HFFc6 (cell line): ENCODE measurements around the gene ADCY2. TPM values are rescaled to one million over a fixed set of nuclear protein-coding genes. Genes with fewer than 3 reads are reported as not detected.

Experiments used
- DNase-seq: peaks from one replicate; pipeline ENCODE4 v3.0.0-alpha.2; 2018
- H3K27ac Mint-ChIP-seq: 2 replicates; pipeline ENCODE4 v1.8.0; 2020; ENCODE audit warnings: mild to moderate bottlenecking, mixed read lengths
- H3K27me3 Mint-ChIP-seq: 2 replicates; pipeline ENCODE4 v1.8.0; 2021; ENCODE audit warnings: mild to moderate bottlenecking, moderate library complexity, mixed read lengths; ENCODE audit not compliant: insufficient read depth
- H3K36me3 Mint-ChIP-seq: 2 replicates; pipeline ENCODE4 v1.8.0; 2021; ENCODE audit warnings: low read depth, mixed read lengths
- H3K4me1 Mint-ChIP-seq: 2 replicates; pipeline ENCODE4 v1.8.0; 2020; ENCODE audit warnings: low read depth, mixed read lengths
- H3K4me3 Mint-ChIP-seq: 2 replicates; pipeline ENCODE4 v1.8.0; 2020; ENCODE audit warnings: mild to moderate bottlenecking, moderate library complexity, mixed read lengths
- H3K9me3 Mint-ChIP-seq: 2 replicates; pipeline ENCODE4 v1.8.0; 2020; ENCODE audit warnings: mild to moderate bottlenecking, mixed read lengths
- total RNA-seq, 6 experiments: library from RNA; stranded (reverse); fragmentation: NEBNext Ultra II Directional; extraction: Animal tissue kit (Norgen Biotek cat#: 25700); gene quantifications; 2 replicates in 1 of 6; 3 replicates in 5 of 6; pipeline ENCODE4 v1.2.3, GENCODE V29; 2021
- TF ChIP-seq, protein P1 (sequence below): fragments of 200-600 bp; sonication (generic); IDR thresholded peaks from 2 replicates; pipeline ENCODE4 v1.5.0; 2021; ENCODE audit warnings: antibody characterized with exemption, mild to moderate bottlenecking

The ADCY2 gene
- total RNA-seq, 6 experiments from 2014 or later: not detected

GRCh38 chr5:7586480-7586879, 190.5 kb downstream of the ADCY2 start:
- Mint-ChIP-seq H3K27me3 (no peaks in the 10 kb centered on the region), H3K9me3 (peaks cover 40% of the 10 kb centered on the region), H3K4me3 (no peak overlapping the region), H3K27ac (no peak overlapping the region), H3K4me1 (no peaks in the 10 kb centered on the region), H3K36me3 (no peaks in the 10 kb centered on the region)
- TF ChIP-seq, protein P1, sequence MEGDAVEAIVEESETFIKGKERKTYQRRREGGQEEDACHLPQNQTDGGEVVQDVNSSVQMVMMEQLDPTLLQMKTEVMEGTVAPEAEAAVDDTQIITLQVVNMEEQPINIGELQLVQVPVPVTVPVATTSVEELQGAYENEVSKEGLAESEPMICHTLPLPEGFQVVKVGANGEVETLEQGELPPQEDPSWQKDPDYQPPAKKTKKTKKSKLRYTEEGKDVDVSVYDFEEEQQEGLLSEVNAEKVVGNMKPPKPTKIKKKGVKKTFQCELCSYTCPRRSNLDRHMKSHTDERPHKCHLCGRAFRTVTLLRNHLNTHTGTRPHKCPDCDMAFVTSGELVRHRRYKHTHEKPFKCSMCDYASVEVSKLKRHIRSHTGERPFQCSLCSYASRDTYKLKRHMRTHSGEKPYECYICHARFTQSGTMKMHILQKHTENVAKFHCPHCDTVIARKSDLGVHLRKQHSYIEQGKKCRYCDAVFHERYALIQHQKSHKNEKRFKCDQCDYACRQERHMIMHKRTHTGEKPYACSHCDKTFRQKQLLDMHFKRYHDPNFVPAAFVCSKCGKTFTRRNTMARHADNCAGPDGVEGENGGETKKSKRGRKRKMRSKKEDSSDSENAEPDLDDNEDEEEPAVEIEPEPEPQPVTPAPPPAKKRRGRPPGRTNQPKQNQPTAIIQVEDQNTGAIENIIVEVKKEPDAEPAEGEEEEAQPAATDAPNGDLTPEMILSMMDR: no peak
- no peak for DNase-seq

DNA sequence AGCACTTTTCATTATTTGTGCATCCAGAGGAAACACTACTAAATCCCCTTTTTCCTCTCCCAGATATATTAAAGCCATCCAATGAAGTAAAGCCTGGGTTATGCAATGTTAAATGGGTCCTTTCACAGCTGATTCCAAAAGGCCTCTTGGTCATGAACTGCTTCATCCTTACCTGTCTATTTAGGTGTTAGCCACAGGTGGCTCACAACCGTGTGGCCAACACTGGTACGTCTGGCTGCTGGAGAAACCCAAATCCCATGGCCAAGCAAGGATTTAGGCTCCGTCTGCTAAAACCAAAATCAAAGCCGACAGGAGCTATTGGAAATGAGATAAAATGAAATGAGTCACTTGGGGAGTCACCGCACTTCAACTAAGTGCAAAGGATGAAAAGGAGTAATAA, 193.9 kb downstream of the ADCY2 start:
- no peaks in the 10 kb centered on the region; the same call in 1 of the 2 replicates for H3K27me3 Mint-ChIP-seq
- H3K27ac Mint-ChIP-seq: no peak overlapping the region
- H3K9me3 Mint-ChIP-seq: peaks cover 43% of the 10 kb centered on the region
- H3K4me1 Mint-ChIP-seq: no peaks in the 10 kb centered on the region
- no peak for DNase-seq
- H3K4me3 Mint-ChIP-seq: no peak overlapping the region
- no peaks in the 10 kb centered on the region; the same call in 1 of the 2 replicates for H3K36me3 Mint-ChIP-seq
- TF ChIP-seq, protein P1: no peak

GRCh38 chr5:7592910-7593309, 197.0 kb downstream of the ADCY2 start:
- H3K27ac Mint-ChIP-seq: no peak overlapping the region
- no peak for DNase-seq
- no peaks in the 10 kb centered on the region for H3K4me1 Mint-ChIP-seq
- H3K4me3 Mint-ChIP-seq: no peak overlapping the region
- H3K36me3 Mint-ChIP-seq: no peaks in the 10 kb centered on the region; the same call in 1 of the 2 replicates
- H3K9me3 Mint-ChIP-seq: peaks cover 36% of the 10 kb centered on the region
- TF ChIP-seq, protein P1: peak; percentile 8; the same call in 1 of the 2 replicates
- H3K27me3 Mint-ChIP-seq: no peaks in the 10 kb centered on the region; the same call in 1 of the 2 replicates

DNA sequence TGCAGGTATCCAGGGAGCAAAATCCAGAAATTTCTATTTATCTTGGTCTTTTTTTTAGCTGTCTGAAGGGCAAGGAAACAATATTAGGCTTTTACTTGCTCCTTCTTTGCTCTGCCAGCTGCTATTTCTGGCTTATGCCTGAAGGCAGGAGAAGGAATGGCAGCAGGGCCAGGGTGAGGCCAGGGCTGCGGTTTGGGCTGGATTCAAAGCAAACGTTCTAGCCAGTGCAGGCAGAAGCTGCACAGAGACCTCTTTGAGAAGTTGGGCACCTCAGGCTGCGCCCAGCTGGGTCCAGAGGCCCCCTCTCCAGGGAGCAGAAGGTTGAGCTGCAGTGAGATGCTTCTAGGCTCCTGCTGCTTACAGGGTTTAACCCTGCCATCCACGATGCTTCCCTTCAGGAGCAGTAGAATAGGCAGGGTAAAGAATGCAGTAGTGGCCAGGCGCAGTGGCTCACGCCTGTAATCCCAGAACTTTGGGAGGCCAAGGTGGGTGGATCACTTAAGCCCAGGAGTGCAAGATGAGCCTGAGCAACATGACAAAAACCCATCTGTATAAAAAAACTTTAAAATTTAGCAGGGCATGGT, 201.2 kb downstream of the ADCY2 start:
- TF ChIP-seq, protein P1: no peak
- H3K4me1 Mint-ChIP-seq: no peaks in the 10 kb centered on the region
- no peaks in the 10 kb centered on the region; the same call in none of the 2 replicates for H3K27me3 Mint-ChIP-seq
- H3K27ac Mint-ChIP-seq: no peak overlapping the region
- no peak for DNase-seq
- H3K36me3 Mint-ChIP-seq: no peaks in the 10 kb centered on the region; the same call in 1 of the 2 replicates
- H3K9me3 Mint-ChIP-seq: peaks cover 58% of the 10 kb centered on the region
- H3K4me3 Mint-ChIP-seq: no peak overlapping the region

DNA sequence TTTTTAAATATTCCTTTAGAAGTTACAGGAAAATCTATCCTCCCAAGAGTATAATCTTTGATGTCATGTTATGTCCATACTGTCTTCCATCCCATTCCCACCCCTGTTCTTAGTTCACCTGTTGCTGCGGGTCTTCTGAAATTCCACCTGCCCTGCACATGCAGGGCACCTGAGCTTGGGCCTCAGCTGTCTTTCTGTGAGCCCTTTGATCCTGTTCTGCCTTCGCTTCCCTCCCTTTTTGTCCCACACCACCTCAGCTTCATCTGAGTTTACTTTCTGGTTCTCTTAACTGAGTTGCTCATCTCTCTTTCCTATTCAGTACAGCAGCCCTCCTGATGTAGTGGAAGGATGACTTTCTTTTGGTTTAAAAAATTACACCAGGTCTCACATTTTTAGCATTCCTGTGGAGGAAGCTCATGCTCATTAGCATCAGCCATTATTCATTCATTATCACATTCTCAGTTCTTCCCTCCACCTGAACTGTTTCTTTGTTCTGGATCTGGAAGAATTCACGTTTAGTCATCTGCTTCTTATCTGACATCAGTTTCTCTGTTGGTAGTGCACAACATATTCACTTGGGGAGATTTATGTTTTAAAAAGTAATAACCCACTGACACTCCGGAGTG, 211.0 kb downstream of the ADCY2 start:
- DNase-seq: no peak
- H3K4me3 Mint-ChIP-seq: no peak overlapping the region
- H3K9me3 Mint-ChIP-seq: peaks cover 52% of the 10 kb centered on the region
- no peak overlapping the region for H3K27ac Mint-ChIP-seq
- H3K4me1 Mint-ChIP-seq: no peaks in the 10 kb centered on the region
- H3K27me3 Mint-ChIP-seq: peaks cover 2% of the 10 kb centered on the region; the same call in 1 of the 2 replicates
- TF ChIP-seq, protein P1: no peak
- H3K36me3 Mint-ChIP-seq: no peaks in the 10 kb centered on the region; the same call in 1 of the 2 replicates
